Body of pancreas (tissue), 4 donors: ENCODE results near the gene ATF6B. TPM values are rescaled to one million over a fixed set of nuclear protein-coding genes. Genes with fewer than 3 reads are reported as not detected.

Experiments used
- ATAC-seq: fragments of 150-250 bp; one replicate; pipeline ENCODE4 v1.9.1; 2016
- DNase-seq, 4 donors: peaks; one replicate each; pipeline ENCODE4 v3.0.0-alpha.2; 2019
- H3K27ac ChIP-seq, 4 donors: fragments of 200-600 bp; sonication (generic); 1 replicate in 3 of 4; 2 replicates in 1 of 4; pipeline versions ENCODE4 v1.5.1 to v1.6.1; 2016 to 2019; ENCODE audit warnings: mild to moderate bottlenecking in 1 of 4, mixed read lengths in 1 of 4, moderate library complexity in 1 of 4
- H3K27me3 ChIP-seq, 2 donors: fragments of 200-600 bp; sonication (generic); one replicate each; pipeline ENCODE4 v1.6.0; 2016; ENCODE audit warnings: mild to moderate bottlenecking in 1 of 2
- H3K36me3 ChIP-seq, 2 donors: fragments of 200-600 bp; sonication (generic); replicated peaks in 1 of 2; 2 replicates each; pipeline ENCODE4 v1.5.1; 2016; ENCODE audit warnings: low read depth in 2 of 2; ENCODE audit not compliant: insufficient read depth in 1 of 2
- H3K4me1 ChIP-seq: fragments of 200-600 bp; sonication (generic); one replicate; pipeline ENCODE4 v1.6.0; 2016
- H3K4me3 ChIP-seq, 2 donors: fragments of 200-600 bp; sonication (generic); 1 replicate in 1 of 2; 2 replicates in 1 of 2; pipeline ENCODE4 v1.5.1; 2016 to 2019
- H3K9me3 ChIP-seq, 3 donors: fragments of 200-600 bp; sonication (generic); 1 replicate in 2 of 3; 2 replicates in 1 of 3; pipeline ENCODE4 v1.5.1; 2016
- CTCF ChIP-seq, 7 experiments: fragments of 450-650 bp in 4 of 7; fragments of 200-600 bp in 3 of 7; sonication (generic) in 3 of 7; IDR thresholded peaks; one replicate each; pipeline ENCODE4 v1.5.1; 2016 to 2019; ENCODE audit warnings: antibody characterized with exemption in 7 of 7
- POLR2A ChIP-seq, 3 donors: fragments of 450-650 bp; IDR thresholded peaks; one replicate each; pipeline ENCODE4 v1.6.1; 2016; ENCODE audit warnings: antibody characterized with exemption in 3 of 3, mild to moderate bottlenecking in 2 of 3
- WGBS, 2 donors: methylation state at CpG; one replicate each; pipeline ENCODE4 v1.1.5; 2017; 5-methylcytosine and 5-hydroxymethylcytosine counted together
- intact Hi-C: fragments of 100-400 bp; cut with DNase I; formaldehyde crosslinking; loops from one replicate; pipeline ENCODE4 v1.15.1; 2023
- total RNA-seq, 2 donors: library from RNA; depleted of rRNA; stranded (reverse); fragments of >200 nt; gene quantifications; one replicate each; pipeline ENCODE4 v1.1.0, GENCODE V29; 2016

ATF6B gene
- total RNA-seq, 2 donors from 2014 or later, result 26.5 to 32.3 TPM

- intact Hi-C loops, result no loop called here
- 13 to 16% methylated on average over 2 of the region's 2 CpGs for WGBS, 2 donors
- DNase-seq (no peak), ATAC-seq (no peak)
- no peaks in the 10 kb centered on the region for H3K27me3 ChIP-seq
- peak overlapping the region in 3 of 4 donors; percentile 83 to 94 (median 87) for H3K27ac ChIP-seq
- peak overlapping the region; percentile 53 to 98 for H3K4me3 ChIP-seq
- H3K9me3 ChIP-seq, result no peaks in the 10 kb centered on the region
- no peaks in the 10 kb centered on the region for H3K36me3 ChIP-seq
- TF ChIP-seq POLR2A (IDR thresholded peaks at IDR 0.05), result no peak
- no peak for TF ChIP-seq CTCF (IDR thresholded peaks at IDR 0.05)
- H3K4me1 ChIP-seq, result peaks cover 41% of the 10 kb centered on the region
Observed at GRCh38 chr6:32175322-32175710, 47.3 kb upstream of the ATF6B start.

GRCh38 chr6:32174416-32174815 is 46.4 kb upstream of the ATF6B start:
- intact Hi-C loops, result no loop called here
- DNase-seq (no peak), ATAC-seq (no peak)
- no peak for TF ChIP-seq CTCF (IDR thresholded peaks at IDR 0.05)
- no peak for TF ChIP-seq POLR2A (IDR thresholded peaks at IDR 0.05)
- Histone ChIP-seq H3K4me1 (peaks cover 32% of the 10 kb centered on the region), H3K4me3 (no peak overlapping the region), H3K9me3 (no peaks in the 10 kb centered on the region), H3K36me3 (no peaks in the 10 kb centered on the region), H3K27ac (no peak overlapping the region), H3K27me3 (no peaks in the 10 kb centered on the region)
- 79 to 83% methylated on average over 1 of the region's 1 CpG for WGBS, 2 donors

- Histone ChIP-seq H3K36me3 (no peaks in the 10 kb centered on the region), H3K9me3 (no peaks in the 10 kb centered on the region), H3K27me3 (no peaks in the 10 kb centered on the region), H3K4me3 (no peak overlapping the region), H3K27ac (no peak overlapping the region), H3K4me1 (peaks cover 26% of the 10 kb centered on the region)
- DNase-seq (no peak), ATAC-seq (no peak)
- TF ChIP-seq POLR2A (IDR thresholded peaks at IDR 0.05) (no peak), CTCF (IDR thresholded peaks at IDR 0.05) (no peak)
- WGBS, 2 donors, result 75 to 82% methylated on average over 4 of the region's 4 CpGs
- intact Hi-C loops, result no loop called here
Observed at GRCh38 chr6:32173051-32173727, 45.1 kb upstream of the ATF6B start.

- intact Hi-C loops, result no loop called here
- H3K9me3 ChIP-seq, result no peaks in the 10 kb centered on the region
- H3K36me3 ChIP-seq, result peaks cover 0 to 1% of the 10 kb centered on the region in 2 donors
- no peaks in the 10 kb centered on the region for H3K27me3 ChIP-seq
- no peak overlapping the region for H3K27ac ChIP-seq
- H3K4me1 ChIP-seq, result peaks cover 14% of the 10 kb centered on the region
- H3K4me3 ChIP-seq, result no peak overlapping the region
- no peak for TF ChIP-seq CTCF (IDR thresholded peaks at IDR 0.05)
- no peak for TF ChIP-seq POLR2A (IDR thresholded peaks at IDR 0.05)
- no peak for DNase-seq
- no peak for ATAC-seq
- 93 to 96% methylated on average over 6 of the region's 6 CpGs for WGBS, 2 donors
Observed at GRCh38 chr6:32171234-32171633, 43.2 kb upstream of the ATF6B start.

- H3K4me3 ChIP-seq, result no peak overlapping the region
- H3K4me1 ChIP-seq, result peaks cover 9% of the 10 kb centered on the region
- intact Hi-C loops, result no loop called here
- H3K27ac ChIP-seq, result no peak overlapping the region
- no peaks in the 10 kb centered on the region for H3K9me3 ChIP-seq
- no peaks in the 10 kb centered on the region for H3K27me3 ChIP-seq
- peaks cover 0 to 1% of the 10 kb centered on the region in 2 donors for H3K36me3 ChIP-seq
- WGBS, 2 donors, result 95 to 97% methylated on average over 8 to 11 of the region's 11 CpGs
- TF ChIP-seq POLR2A (IDR thresholded peaks at IDR 0.05) (no peak), CTCF (IDR thresholded peaks at IDR 0.05) (no peak)
- no peak for ATAC-seq
- no peak for DNase-seq
Observed at GRCh38 chr6:32170294-32170693, 42.2 kb upstream of the ATF6B start.
